Measurements from ENCODE around the gene DOCK9.
"Not testable (repeated sequence)": the region's sequence is repeated elsewhere in the genome, so short reads cannot be mapped to it uniquely, and the experiment has no call there.

The DOCK9 gene

DNA sequence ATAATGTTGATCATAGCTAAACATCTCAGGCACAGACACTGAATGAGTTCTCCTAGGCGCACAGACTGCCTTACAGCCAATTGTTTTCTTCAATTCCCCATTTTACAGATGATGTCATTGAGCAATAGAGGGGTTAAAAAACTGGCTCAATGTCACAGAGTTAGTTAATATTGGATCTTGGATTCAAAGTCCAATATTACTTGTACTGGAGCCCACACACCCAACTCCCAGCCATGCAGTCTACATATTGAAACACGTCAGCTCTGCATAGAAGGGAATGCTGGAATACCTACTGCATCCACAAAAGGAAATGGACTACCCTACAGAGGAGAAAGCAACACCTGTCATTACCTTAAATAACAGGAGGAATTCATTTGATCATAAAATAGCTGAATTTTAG, 149.2 kb downstream of the DOCK9 start:
- DNase-seq (ENCODE audit: extremely low read depth in 1 of 2, low read depth in 1 of 2), result no peak

DNA sequence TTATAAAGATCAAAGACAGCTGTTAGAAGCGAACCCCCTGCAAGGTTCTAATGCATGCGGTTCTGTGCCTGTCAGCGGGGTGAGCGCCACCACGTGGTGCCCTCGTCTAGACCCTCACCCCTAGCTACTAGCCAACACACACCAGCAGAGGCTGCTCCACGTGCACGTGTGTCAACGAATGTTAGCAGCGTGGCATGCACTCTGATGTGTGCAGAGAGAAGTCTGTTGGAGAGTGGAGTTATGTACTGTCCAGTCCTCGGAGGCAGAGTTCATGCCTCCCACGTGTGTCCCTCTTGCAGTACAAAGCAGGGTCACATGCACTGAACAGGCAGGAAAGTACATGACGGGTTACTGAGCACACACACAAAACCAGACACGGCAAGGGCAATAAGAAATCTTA, 150.4 kb downstream of the DOCK9 start:
- DNase-seq (ENCODE audit: extremely low read depth in 1 of 2, low read depth in 1 of 2), result no peak

DNA sequence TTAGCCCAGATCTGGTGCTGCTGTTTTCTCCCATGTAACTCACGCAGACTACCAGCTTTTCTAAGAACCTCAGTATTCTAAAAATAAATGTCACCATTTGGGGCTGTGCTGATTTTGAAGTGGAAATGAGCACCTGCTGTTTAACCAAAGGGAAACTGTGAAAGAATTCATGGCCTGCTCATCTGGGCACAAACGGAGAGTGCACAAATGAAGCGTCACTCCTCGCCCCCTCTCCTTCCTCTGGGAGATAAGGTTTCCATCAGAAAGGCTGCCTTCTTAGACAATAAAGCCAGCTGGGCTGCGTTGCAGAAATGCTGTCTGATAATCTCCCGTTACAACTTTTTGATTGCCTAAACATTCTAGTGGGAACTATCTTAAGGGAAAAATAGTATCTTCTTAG, 151.7 kb downstream of the DOCK9 start:
- no peak for DNase-seq (ENCODE audit: extremely low read depth in 1 of 2, low read depth in 1 of 2)

DNA sequence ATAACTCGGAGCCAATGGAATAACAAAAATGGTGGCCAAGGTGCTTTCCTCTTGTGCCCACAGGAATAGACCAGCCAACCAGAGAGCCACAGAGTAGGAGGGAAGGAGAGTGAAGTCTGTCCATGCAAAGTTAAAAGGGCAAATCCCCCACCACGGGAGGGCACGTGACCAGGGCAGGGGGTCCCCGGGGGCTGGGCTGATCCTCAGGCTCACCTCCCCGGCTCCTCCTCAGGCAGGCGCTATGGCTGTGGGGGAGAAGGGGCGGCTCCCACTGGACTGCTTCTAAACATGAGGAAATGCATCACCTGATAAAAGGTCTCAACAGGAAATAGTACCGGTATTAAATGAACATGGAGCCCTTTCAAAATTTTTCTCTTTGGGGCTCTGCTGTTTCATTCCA, 152.2 kb downstream of the DOCK9 start:
- DNase-seq (ENCODE audit: extremely low read depth in 1 of 2, low read depth in 1 of 2), result no peak

DNA sequence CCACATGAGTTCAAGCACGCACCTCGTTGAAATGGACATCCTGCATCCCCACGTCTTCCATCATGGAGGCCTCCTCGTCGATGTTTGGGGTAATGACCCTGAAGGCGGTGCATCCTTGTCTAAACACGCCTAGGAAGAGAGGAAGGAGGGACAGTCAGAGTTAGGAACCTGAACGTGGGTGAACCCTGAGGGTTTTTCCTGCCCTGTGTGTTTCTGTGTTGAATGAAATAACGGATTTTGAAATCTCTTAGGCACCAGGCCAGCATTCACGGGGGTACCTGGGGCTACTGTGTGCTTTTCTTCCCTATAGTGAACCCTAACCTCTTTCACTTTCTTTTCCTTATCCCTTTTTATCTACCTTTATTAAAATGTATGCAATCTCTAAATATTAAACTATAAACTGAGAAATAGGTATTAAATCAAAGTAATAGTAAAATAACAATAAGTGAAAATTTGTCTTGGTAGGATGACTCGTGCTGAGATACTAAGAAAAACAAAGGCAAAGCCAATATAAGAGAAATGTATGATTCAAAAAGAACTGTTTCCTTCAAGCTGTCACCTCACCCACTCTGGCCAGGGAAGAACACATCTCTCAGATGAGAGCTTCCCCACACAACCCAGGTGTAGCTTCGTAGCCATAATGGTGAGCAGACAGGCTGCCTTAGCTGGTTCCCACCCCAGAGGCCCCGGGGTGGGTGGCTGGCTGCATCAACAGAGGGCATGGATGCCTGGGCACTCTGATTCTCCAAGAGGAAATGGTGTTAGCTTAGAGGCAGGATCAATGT, 153.3 kb downstream of the DOCK9 start:
- DNase-seq (ENCODE audit: extremely low read depth in 1 of 2, low read depth in 1 of 2), result no peak

DNA sequence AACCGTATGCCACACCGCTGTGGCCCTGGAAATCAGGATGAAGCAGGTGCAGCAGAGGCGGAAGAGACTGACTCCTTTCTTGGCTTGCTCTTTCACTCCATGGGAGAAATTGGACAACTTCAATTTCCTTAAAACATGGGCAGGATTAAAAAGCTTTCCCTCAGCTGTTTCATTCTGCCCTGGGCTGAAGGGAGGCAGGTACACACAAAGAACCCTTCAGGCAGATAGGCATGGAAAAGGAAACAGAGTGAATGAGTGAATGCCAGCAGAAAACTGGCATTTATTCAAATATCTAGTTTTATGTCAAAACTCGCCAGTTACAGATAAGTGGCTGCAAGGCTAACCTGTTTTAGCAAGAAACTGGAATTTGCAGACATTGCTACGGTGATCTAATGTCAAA, 154.4 kb downstream of the DOCK9 start:
- DNase-seq (ENCODE audit: extremely low read depth in 1 of 2, low read depth in 1 of 2), result no peak

DNA sequence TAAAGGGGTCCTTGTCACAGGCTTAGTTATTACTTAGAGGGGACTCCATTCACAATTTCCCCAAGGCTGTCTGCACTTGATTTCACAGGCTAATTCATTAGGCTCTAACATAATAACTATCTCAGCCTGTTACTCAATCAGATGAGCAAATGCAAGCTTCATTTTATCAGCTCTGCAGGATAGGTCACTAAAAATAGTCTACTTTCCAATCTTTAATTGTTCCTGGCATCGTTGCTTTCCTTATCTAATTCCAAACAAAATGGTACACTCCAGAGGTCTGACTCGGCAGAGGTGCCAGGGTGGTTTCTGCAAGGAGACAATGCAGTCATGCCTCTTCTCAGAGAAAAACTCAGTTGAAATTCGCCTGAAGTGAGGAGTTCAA, 155.6 kb downstream of the DOCK9 start:
- no peak for DNase-seq (ENCODE audit: extremely low read depth in 1 of 2, low read depth in 1 of 2)

DNA sequence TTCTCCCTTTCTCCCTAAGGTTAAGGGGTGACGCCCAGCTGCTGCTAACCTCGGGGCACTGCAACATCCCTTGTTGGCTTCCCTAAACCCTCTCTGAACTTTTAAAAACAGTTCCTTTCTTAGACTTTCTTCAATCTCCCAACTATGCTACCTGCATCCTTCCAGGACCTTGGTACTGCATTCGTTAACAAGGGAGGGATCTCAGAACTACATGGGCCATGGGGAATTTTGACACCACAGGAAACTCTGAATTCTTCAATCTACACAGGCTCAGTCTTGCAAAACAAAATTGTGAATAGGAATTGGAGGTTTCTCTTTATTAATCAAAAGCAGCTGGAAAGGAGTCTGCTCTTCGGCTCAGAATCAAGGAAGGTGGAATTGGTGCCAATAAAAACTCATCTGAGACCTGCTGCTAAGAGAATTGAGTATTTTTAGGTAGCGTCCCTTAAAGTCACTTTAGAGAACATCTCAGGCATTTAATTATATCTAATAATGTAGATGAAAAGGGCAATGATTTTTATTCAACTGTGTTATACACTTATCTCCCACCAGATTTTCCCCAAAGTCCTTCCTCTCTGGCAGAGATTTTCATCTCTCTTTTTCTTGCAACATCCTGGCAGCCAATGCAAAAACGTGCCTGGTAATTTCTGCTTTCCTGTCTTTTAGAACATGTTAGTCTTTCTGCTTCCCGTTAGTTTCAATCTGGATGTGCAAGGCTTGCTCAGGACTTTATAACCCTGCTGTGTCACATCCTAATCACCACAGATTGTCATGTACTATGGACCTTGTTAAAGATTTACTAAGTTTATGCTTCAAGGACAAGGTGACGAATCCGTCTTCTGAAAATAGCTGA, 156.3 kb downstream of the DOCK9 start:
- no peak for DNase-seq (ENCODE audit: extremely low read depth in 1 of 2, low read depth in 1 of 2)

DNA sequence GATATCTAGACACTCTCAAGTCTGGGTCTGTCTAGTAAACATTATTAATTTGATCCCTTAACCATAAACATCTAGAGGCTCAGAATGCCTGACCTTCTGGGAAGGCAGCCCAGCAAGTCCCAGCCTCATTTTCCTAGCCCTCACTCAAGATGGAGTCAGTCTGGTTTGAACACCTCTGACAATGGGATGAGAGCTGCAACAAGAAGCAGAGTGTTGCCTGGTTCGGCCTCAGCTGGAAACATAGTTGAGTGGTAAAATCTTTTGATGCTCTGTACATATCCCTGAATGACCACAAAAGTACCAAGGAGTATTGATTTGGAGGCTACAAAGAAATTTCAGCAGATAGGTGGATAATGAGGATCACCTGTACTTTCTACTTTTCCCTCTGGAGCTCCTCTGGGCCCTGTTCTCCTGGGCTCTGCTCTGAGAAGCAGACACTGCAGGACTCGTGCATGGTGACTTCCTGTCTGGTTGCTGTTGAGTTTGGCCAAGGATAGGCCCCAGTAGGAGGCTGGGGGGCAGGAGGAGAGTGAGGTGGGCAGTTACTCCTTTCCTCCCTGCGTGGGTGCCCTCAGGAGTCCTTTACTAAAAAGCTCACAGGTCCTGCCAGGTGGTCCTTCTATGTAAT, 157.0 kb downstream of the DOCK9 start:
- no peak for DNase-seq (ENCODE audit: extremely low read depth in 1 of 2, low read depth in 1 of 2)

DNA sequence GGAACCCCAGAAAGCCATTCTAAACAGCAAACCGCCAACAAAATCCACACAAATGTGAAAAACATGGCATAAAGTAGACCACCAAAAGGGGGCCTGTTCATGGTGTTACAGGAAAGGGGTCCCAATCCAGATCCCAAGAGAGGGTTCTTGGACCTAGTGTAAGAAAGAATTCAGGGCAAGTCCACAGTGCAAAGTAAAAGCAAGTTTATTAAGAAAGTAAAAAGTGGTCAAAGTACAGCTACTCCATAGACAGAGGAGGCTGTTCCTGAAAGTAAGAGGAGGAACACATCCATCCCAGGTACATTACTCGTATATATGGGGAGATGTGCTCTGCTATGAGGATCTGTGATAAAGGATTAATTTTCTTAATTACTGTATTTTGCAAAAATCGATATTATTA, 157.6 kb downstream of the DOCK9 start:
- no peak for DNase-seq (ENCODE audit: extremely low read depth in 1 of 2, low read depth in 1 of 2)

DNA sequence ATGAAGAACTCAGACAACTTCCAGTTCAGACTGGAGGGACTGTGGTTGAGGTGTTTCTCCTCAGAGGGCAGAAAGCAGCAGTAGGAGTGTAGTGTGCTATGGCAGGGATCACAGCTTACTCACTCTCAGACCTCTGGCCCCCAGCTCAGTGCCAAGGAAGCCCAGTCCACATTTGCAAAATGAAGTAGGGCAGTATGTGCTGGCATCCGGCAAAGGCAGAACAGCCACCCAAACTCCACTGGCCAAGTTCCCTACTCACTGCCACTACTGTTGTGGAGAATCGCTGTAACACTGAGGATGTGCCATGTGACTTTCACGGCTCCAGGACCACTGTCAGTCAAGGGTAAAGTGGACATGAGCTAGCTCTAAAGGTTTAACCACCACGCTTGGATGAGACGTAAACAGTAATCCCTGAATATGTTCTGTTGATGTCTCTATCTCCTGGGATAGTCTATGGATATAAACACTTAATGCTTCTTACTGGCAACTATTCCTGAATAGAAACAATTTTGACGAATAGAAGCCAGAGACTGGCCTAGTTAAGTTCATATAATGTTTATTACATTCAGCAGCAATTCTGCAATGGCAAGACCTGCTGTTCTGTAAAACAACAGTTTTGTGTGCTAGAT, 158.4 kb downstream of the DOCK9 start:
- no peak for DNase-seq (ENCODE audit: extremely low read depth in 1 of 2, low read depth in 1 of 2)

DNA sequence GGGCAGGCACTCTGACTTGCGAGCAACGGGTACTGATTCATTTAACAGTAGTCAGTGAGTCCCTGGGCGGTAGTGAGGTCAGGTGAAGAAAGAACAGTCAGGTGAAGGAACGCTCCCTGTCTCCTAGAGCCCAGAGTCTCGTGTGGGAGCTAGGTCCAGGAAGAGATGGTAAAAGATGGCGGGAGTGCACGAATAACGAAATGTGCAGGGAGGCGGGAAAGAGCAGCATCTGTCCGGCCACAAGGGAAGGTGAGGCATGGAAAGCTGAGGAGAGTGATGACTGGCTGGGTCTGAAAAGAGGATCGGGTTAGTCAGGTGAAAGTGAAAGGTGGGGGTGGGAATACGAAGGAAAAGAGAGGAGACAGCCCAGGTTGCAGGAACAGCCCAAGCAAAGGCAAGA, 161.5 kb downstream of the DOCK9 start:
- no peak for DNase-seq (ENCODE audit: extremely low read depth in 1 of 2, low read depth in 1 of 2)

DNA sequence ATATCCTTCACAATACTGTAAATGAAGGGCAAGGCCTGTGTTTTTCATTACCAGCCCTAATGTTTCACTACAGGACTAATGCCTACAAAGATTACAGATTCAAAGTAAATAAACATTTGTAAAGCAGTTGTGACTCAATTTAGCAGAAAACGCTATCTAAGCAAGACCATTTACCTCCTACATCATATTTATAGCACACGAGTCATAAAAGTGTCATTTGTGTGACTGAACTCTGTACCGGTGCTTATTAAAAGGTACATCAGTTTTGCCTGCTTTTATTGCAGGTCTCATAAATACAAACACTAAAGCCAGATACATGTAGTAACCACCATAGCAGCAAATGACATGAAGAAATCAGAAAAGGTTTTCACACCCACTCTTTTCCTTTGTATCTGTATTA, 163.9 kb downstream of the DOCK9 start:
- no peak for DNase-seq (ENCODE audit: extremely low read depth in 1 of 2, low read depth in 1 of 2)

DNA sequence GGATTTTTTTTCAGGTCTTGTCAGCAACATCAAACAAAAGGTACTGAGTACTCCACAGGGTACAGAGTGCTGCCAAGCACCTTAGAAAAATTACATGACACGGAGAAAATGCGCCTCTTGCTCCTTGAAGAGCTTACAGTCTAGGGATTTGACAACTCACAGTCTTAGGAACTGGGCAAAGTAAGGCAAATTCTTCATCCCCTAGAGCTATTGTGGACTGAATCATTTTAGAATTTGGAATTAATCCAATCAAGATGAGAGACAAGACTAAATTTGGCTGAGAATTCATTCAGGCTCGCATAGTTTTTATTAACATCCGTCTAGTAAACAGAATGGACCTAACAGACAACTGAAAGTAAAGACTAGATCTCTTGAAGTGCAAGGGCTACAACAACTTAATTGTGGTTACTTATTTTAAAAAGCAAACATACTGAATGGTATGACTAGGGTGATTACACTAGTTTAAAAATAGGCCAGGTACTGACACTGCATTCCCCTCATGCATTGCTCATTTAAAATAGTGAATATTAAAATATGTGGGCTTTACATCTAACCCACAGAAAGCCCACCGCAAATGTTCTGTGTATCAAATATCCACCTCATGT, 165.6 kb downstream of the DOCK9 start:
- DNase-seq (ENCODE audit: extremely low read depth in 1 of 2, low read depth in 1 of 2), result not testable (repeated sequence)

DNA sequence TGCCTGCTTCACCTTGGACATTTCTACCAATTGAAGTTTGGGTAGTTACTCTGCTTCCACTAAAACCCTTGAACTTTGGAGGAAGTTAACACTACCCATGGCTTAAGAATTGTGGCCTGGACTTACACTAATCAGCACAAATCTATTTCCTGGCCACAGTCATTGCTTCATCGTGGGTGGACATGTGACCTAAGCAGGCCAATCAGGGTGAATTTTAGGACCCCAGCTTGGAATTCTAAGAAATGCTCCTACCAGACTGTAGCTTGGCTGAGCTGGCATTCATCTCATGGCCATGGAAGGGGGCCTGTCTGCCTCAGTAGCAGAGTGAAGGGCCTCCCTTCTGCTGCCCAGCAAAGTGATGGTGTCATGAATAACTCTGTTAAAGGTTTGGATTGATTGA, 167.1 kb downstream of the DOCK9 start:
- no peak for DNase-seq (ENCODE audit: extremely low read depth in 1 of 2, low read depth in 1 of 2)

DNA sequence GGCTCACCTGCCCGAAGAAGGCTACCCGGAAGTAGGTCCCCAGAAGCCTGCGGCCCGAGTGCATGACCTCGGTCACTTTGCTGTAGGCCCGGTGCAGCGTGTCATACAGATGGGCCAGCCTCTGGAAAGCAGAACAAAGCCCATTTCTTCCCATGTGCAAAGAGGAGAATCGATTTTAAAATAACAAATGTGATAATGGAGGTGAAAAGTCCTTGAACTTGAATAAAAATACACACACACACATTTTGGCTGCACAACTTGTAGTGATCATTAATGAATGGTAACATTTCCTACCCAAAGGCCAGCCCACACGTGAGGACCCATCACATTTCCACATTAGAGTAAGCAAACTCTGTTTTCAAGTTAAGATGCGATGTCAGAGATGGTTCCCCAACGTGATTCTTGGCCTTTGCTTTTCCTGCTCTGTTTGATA, 168.5 kb downstream of the DOCK9 start:
- DNase-seq (ENCODE audit: extremely low read depth in 1 of 2, low read depth in 1 of 2), result no peak

DNA sequence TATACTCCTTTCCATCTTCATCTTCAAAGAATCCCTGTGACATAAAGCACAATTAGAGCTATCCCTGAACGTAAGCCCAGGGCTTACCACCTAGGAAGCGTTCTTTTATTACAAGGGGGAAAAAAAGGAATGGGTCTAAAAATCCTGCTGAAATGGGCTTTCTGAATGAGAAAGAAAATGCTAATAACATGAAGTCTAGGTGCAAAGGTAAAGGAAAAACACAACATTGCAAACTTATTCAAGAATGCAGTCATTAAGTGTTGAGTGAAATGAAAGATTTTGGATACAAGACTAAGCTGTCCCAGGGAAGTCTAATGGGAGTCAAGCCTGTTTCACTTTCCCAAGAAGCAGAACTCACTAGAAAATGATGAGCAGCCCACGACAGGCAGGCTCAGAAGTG, 170.1 kb downstream of the DOCK9 start:
- DNase-seq (ENCODE audit: extremely low read depth in 1 of 2, low read depth in 1 of 2), result no peak

DNA sequence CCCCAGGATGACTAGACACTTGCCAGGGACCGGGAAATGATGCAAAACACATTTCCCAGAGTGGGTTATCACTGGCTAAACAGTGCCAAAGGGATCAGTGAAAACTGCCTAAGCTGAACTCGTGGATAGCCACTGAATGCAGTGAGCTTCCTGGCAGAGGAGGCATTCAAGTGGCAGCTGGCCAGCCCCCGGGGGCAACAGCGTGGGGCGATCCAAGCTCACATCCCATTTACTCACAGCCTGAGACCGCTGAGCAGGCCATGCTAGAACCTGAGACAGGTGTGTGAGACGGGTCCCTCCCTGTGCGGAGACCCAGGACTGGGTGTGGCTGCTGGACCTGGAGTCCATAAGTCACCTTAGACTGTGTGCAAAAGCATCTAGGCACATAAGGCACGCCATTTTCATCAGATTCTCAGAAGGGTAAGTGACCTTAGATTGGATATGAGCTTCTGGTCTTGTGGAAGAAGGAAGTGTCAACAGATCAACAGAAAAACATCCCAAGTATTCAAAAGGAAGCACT, 173.5 kb downstream of the DOCK9 start:
- no peak for DNase-seq (ENCODE audit: extremely low read depth in 1 of 2, low read depth in 1 of 2)

DNA sequence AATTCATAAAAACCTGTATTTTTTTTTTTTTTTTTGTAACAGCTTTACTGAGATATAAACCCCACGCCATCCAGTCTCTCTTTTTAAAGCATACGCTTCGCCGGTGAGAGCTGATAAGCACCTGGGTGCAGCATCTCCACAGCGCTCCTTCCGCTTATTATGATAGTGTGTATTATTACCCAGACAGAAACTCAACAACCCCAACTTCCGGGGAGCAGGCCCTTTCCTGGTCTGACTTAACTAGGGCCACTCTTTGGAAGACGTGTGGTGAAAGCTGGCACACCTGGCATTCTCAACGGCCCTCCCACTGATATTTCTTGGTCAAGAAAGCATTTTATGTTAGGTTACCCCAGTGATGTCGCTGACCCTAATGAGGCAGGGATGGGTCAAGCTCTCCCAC, 173.9 kb downstream of the DOCK9 start:
- DNase-seq (ENCODE audit: extremely low read depth in 1 of 2, low read depth in 1 of 2), result no peak

DNA sequence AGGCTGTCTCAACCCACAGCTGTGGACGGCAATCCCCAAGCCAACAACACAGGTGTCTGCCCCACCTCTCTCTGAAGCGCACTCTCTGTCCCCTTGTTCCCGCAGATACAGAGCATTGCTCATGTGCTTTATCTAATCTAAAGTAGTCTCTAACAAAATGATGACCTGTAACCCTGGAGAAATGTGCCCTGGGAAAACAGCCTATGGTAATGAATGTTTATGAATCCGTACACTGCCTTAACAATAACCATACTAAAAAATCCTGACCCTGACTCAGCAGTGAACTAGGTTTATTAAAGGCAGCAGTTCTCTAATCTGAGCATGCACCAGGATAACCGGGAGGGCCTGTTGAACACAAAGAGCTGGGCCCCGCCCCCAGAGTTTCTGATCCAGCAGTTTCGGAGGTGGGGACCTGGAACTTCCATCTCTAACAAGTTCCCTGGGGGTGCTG, 174.7 kb downstream of the DOCK9 start:
- DNase-seq (ENCODE audit: extremely low read depth in 1 of 2, low read depth in 1 of 2), result no peak

DNA sequence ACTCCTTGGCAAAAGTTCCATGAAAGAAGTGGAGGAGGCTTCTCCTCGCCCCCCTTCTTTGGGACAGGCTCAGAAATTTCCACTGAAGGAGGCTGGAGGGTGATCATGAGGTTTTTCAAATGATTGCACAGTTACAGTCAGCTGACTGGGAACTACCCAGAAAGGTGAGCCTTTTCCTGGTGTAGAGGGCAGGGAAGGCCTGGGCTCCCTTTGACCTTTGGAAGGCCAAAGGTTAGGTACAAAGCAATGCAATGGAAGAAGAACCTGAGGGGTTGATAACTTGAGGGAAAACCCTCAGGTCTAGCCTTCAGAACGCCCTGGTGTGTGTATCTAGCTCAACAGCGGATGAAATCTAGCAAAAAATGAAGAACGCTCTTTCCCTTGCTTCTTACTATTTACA, 175.3 kb downstream of the DOCK9 start:
- DNase-seq (ENCODE audit: extremely low read depth in 1 of 2, low read depth in 1 of 2), result no peak
